ENCODE data around the gene VEZF1.

The VEZF1 gene

DNA sequence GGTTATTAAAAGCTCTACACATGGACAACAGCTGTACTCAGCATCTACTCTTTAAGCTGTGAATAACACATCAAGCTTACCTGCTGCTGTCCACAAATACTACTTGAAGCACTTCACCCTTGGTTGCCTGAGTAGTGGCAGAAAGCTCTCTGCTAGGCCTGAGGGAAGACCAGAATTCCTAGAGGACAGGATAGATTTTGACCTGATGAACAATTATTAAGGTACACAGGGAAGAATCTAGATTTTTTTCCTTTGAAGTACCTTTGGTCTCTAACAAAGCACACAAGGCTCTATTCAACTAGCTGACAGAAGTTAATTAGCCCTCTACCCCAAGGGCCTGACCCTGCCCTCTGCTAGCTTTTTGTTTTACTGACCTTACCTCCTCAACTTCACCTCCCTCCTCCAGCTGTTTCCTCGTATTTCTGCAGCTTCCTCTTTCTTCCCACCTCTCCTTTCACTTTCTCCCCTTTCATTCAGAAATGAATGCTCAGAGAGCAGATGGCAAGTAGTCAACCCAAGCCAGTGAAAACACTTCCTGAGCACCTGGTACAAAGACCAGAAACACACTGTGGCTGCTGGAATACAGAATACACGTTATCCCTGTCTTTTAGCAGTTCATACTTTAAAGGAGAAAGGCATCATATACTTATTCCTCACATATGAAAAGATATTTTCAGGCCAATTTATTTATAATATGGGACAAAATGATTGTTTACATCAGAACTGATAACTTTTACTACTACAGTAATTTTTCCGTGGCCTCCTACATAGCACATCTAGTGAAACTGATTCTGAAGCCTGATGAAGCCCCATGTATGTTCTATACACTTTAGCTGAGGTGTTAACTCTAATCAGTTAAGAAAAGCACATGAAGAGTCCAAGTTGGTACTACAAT lies 5.7 kb upstream of the VEZF1 start:
- Mint-ChIP-seq H3K4me3 (no peak overlapping the region), H3K4me1 (peaks cover 35% of the 10 kb centered on the region), H3K9me3 (no peaks in the 10 kb centered on the region), H3K36me3 (ENCODE audit: insufficient read depth) (peaks cover 12% of the 10 kb centered on the region), H3K27ac (ENCODE audit: low read depth) (peak overlapping the region; percentile 7), H3K27me3 (no peaks in the 10 kb centered on the region)
- ATAC-seq (replicated peaks; ENCODE audit: extremely low read depth, poor library complexity, severe bottlenecking) (no peak), DNase-seq (ENCODE audit: low spot score in 2 of 2) (no peak)

DNA sequence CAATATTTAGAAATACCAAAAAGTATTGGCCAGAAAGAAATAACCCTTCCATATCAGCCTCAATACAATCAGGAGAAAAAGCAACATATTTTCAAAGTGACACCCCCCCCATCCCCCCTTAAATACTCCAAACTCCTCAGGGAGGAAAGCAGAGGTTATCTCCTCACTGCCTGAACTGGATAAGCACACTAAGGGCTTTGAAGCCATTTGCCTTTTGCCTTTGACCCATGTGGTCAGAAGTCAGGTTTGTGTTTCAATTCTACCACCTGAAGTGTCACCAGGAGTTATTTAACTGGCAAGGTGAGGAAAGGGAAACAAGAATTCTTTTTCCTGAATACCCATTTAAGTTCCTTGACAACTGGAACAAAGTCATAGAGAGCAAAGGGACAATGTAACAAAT lies 3.5 kb upstream of the VEZF1 start:
- Mint-ChIP-seq H3K4me3 (no peak overlapping the region), H3K9me3 (no peaks in the 10 kb centered on the region), H3K4me1 (peaks cover 48% of the 10 kb centered on the region), H3K36me3 (ENCODE audit: insufficient read depth) (peaks cover 22% of the 10 kb centered on the region), H3K27me3 (no peaks in the 10 kb centered on the region), H3K27ac (ENCODE audit: low read depth) (no peak overlapping the region)
- DNase-seq (ENCODE audit: low spot score in 2 of 2) (no peak), ATAC-seq (replicated peaks; ENCODE audit: extremely low read depth, poor library complexity, severe bottlenecking) (no peak)

DNA sequence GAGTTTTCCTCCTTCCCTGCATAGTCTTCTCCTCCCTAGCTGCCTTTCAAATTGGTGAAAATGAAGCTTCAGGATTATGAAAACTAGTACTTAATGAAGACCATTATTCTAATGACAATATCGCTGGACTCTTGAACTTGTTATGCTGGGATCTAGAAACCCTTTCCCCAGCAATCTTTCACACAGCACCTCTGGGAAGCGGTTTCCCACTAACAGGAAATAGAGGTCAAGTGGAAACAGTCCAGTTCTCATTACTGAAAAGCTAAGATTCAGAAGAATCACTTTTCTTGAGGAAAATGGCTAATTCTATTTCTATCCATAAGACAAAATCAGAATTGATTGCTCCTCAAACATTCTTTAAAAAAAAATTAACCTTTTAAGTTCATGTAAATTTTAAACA lies 2.0 kb upstream of the VEZF1 start:
- Mint-ChIP-seq H3K27ac (ENCODE audit: low read depth) (peak overlapping the region; percentile 92), H3K4me1 (peaks cover 48% of the 10 kb centered on the region), H3K4me3 (peak overlapping the region; percentile 91), H3K9me3 (no peaks in the 10 kb centered on the region), H3K36me3 (ENCODE audit: insufficient read depth) (peaks cover 23% of the 10 kb centered on the region), H3K27me3 (no peaks in the 10 kb centered on the region)
- DNase-seq (ENCODE audit: low spot score in 2 of 2) (no peak), ATAC-seq (replicated peaks; ENCODE audit: extremely low read depth, poor library complexity, severe bottlenecking) (no peak)

DNA sequence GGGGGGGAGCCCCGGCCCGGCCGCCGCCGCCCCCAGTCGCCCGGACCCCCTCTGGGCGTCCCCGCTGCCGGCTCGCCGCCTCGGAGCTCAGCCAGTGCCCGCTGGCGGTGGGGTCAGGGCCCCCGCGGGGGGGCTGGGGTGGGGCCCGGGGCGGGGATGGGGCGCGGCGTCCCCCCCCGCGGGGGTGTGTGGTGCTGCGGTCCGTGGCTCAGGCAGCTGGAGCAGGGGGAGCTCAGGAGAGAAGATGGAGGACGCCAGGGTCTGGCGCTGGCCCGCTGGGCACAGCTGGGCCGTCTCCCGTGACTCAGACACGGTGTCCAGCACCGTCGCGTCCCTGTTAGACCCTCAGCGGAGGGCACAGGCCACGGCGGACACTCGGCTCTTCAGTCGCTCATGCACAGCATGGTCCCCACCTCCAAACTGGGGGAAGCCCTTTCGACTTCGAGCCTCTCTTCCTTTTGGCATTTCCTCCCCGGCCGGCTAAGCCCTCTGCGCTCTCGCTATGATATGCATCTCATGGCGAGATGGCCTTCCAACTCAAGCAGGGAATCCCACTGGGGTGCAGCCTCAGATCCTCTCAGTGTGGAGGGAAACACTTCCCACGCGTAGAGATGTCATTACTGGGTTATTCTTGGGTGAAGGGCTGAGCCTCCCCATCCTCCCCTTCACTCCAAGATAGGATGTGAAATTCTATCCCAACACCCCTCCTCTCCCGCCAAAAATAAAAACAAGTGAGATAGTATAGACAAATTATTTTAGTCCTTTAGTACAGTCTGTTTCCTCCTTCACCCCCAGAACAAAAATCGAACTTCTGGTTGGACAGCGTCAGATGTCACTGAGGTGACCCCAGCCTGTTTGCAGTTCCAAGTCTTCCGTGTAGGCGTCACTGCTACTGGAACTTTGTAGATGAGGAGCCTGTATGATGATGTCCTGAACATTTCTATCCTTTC lies 522 bp upstream of the VEZF1 start:
- Mint-ChIP-seq H3K27ac (ENCODE audit: low read depth) (peak overlapping the region; percentile 92), H3K9me3 (no peaks in the 10 kb centered on the region), H3K4me3 (peak overlapping the region; percentile 91), H3K36me3 (ENCODE audit: insufficient read depth) (peaks cover 24% of the 10 kb centered on the region), H3K27me3 (no peaks in the 10 kb centered on the region), H3K4me1 (peaks cover 58% of the 10 kb centered on the region)
- peak in 1 of 2 donors; percentile 57 for DNase-seq (ENCODE audit: low spot score in 2 of 2)
- ATAC-seq (replicated peaks; ENCODE audit: extremely low read depth, poor library complexity, severe bottlenecking), result peak; percentile 66

DNA sequence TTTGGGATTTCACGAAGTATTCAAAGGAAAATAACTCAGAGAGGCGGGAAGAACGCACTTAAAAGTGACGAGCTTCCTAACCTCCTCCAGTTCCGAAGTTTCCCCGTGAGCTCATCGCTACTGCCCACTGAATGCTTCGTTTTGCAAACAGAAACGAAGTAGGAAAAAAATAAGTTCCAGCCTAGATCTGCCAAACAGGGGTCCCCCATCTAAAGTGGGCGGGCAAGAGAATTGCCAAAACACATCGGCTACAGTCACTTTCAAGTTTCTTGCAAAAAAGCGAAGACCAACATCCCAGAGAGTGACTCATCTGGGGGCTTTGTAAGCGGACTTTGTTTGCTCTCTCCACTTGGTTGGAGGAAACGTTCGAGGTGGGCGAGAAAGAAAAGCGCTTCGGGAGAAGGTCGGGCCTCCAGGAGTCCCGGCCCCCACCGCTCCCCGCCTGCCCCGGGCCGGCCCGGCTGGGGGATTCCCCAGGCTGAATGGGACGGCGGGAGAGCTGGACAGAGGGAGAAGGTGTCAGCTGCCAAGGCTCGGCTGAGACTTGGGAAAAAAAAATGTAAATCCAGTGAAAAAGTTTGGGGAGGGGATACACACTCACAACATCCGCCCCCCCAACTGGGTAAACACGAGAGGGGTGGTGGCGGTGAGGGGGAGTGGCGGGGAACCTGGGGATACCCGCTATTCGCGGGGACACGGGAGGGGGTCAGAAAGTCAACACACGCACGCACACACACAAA lies 1.0 kb downstream of the VEZF1 start:
- no peak for ATAC-seq (replicated peaks; ENCODE audit: extremely low read depth, poor library complexity, severe bottlenecking)
- no peaks in the 10 kb centered on the region for H3K27me3 Mint-ChIP-seq
- no peaks in the 10 kb centered on the region for H3K9me3 Mint-ChIP-seq
- H3K36me3 Mint-ChIP-seq (ENCODE audit: insufficient read depth), result peaks cover 25% of the 10 kb centered on the region
- DNase-seq (ENCODE audit: low spot score in 2 of 2), result no peak
- peaks cover 64% of the 10 kb centered on the region for H3K4me1 Mint-ChIP-seq
- peak overlapping the region; percentile 91 for H3K4me3 Mint-ChIP-seq
- H3K27ac Mint-ChIP-seq (ENCODE audit: low read depth), result peak overlapping the region; percentile 92

DNA sequence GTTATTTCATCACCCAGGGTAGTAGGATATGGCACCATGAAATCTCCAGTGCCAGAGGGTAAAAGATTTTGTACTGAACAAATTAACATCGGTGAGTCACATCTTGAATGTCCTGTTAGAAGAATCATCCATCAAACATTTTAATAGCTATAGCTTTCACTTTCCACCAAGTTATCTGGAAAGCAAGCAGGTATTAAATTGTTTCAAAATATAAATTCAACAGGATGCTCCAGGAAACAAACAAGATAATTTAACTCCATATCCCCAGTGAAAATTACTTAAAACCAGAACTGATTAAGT lies 2.4 kb downstream of the VEZF1 start:
- H3K4me1 Mint-ChIP-seq, result peaks cover 74% of the 10 kb centered on the region
- peak overlapping the region; percentile 42 for H3K4me3 Mint-ChIP-seq
- H3K36me3 Mint-ChIP-seq (ENCODE audit: insufficient read depth), result peaks cover 30% of the 10 kb centered on the region
- no peak for ATAC-seq (replicated peaks; ENCODE audit: extremely low read depth, poor library complexity, severe bottlenecking)
- no peaks in the 10 kb centered on the region for H3K9me3 Mint-ChIP-seq
- no peak for DNase-seq (ENCODE audit: low spot score in 2 of 2)
- no peaks in the 10 kb centered on the region for H3K27me3 Mint-ChIP-seq
- H3K27ac Mint-ChIP-seq (ENCODE audit: low read depth), result no peak overlapping the region

DNA sequence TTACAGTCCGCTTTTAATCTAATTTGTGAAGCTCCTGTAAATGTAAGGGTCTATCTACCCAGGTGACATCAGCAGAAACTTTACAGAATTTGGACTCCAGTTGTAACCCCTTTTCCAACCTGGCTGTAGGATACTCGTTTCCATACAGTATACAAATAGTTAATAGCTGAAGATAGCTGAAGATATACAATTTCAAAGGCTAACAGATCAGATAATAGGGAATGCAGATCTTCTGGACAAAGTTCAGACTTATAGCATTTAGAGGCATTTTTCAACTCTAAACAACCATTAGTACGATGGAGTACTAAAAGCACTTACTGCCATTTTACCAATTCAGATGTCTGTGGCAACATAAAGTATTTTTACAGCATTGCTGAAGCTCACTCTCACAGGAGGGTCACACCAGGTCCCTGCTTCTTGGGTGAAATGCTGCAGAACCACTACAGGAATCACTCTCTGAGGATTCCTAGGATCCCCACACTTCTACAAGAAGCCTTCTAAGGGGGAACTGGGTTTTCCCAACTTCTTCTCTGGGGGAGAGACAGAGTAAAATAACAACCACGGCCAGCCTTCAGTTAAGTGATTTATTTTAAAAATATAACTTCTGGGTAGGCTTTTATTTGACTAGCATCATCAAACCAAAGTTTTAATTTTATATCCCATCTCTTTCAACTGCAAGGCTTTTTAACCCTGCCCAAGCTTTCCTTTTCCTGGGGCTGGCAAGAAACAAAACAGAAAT lies 2.9 kb downstream of the VEZF1 start:
- ATAC-seq (replicated peaks; ENCODE audit: extremely low read depth, poor library complexity, severe bottlenecking) (no peak), DNase-seq (ENCODE audit: low spot score in 2 of 2) (no peak)
- H3K27me3 Mint-ChIP-seq, result no peaks in the 10 kb centered on the region
- peak overlapping the region; percentile 42 for H3K4me3 Mint-ChIP-seq
- H3K36me3 Mint-ChIP-seq (ENCODE audit: insufficient read depth), result peaks cover 35% of the 10 kb centered on the region
- no peaks in the 10 kb centered on the region for H3K9me3 Mint-ChIP-seq
- H3K4me1 Mint-ChIP-seq, result peaks cover 78% of the 10 kb centered on the region
- no peak overlapping the region for H3K27ac Mint-ChIP-seq (ENCODE audit: low read depth)

DNA sequence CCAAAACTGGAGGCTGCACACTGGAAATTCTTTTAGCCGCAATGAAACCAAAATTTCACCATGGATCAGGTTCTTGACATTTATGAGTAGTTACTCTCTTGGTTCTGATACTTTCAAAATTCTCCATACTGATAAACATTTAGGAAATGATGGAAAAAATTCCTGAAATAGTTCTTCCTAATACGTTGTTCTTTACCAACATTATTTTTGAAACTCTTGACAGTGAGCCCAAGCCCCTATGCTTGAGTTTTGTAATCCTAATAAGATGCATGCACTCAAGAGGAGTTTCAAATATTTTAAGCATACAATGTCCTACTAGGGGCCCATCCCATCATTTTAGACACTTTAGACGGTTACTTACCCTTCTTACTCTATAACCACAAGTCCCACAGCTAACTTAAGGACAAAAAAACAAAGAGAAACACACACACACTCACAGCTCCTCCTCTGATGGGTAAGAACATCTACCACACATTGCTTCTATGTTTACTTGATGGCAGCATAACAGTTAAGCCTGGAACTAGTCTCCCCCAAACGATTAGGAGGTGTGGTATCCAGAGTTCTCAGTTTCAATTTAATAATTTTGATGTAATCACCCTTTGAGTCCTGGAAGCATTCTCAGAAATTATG lies 3.7 kb downstream of the VEZF1 start:
- DNase-seq (ENCODE audit: low spot score in 2 of 2) (no peak), ATAC-seq (replicated peaks; ENCODE audit: extremely low read depth, poor library complexity, severe bottlenecking) (no peak)
- H3K4me1 Mint-ChIP-seq, result peaks cover 71% of the 10 kb centered on the region
- H3K27me3 Mint-ChIP-seq, result no peaks in the 10 kb centered on the region
- peaks cover 42% of the 10 kb centered on the region for H3K36me3 Mint-ChIP-seq (ENCODE audit: insufficient read depth)
- H3K4me3 Mint-ChIP-seq, result peak overlapping the region; percentile 42
- H3K9me3 Mint-ChIP-seq, result no peaks in the 10 kb centered on the region
- no peak overlapping the region for H3K27ac Mint-ChIP-seq (ENCODE audit: low read depth)

DNA sequence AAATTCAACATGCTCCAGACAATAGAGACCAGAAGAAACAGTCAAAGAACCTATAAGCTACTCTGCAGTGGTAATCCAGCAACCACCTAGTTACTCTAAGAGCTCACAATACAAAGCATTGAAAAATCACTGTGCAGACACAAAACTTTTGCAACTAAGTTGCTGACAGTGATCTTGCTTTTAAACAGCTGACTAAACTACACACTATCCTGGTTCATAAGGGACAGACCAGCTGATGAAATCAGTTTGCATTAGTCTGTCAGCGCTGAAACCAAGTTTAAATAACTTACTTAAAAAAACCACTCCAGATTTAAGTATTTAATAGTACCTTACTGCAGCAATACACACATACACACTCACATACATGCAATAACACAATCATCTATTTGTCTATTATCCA lies 4.6 kb downstream of the VEZF1 start:
- Mint-ChIP-seq H3K4me1 (peaks cover 71% of the 10 kb centered on the region), H3K9me3 (no peaks in the 10 kb centered on the region), H3K27me3 (no peaks in the 10 kb centered on the region), H3K36me3 (ENCODE audit: insufficient read depth) (peaks cover 45% of the 10 kb centered on the region), H3K4me3 (peak overlapping the region; percentile 42), H3K27ac (ENCODE audit: low read depth) (no peak overlapping the region)
- DNase-seq (ENCODE audit: low spot score in 2 of 2) (no peak), ATAC-seq (replicated peaks; ENCODE audit: extremely low read depth, poor library complexity, severe bottlenecking) (no peak)

DNA sequence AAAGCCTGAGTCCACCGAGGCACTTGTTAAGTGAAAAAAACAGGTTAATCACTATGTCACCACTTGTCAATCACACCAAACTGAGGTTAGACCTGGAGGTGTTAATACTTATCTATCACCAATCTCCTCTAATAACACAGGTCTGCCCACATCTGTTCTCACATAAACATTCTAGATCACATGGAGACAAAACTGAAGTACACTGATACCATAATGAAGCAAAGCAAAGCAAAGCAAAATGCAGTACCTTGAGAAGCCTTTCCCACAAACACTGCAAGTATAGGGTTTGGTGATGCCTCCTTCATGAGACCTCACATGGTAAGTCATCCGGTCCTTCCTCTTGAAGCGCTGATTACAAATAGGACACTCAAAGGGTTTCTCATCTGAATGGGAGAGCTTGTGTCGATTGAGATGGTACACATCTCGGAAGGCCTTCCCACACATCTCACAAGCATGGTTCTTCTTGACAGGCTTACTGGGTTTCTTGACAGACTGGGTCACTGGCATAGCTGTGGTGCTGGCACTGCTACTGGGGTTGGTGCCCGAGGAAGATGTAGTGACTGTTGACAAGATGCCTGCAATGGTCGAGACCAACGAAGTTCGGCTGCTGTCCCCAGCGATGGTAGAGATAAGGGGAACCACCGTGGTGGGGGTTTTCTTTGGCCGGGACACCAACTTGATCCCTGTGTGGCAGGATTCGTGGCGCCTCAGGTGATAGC lies 5.4 kb downstream of the VEZF1 start:
- Mint-ChIP-seq H3K27ac (ENCODE audit: low read depth) (peak overlapping the region; percentile 67), H3K27me3 (no peaks in the 10 kb centered on the region), H3K4me3 (peak overlapping the region; percentile 42), H3K9me3 (no peaks in the 10 kb centered on the region), H3K36me3 (ENCODE audit: insufficient read depth) (peaks cover 51% of the 10 kb centered on the region), H3K4me1 (peaks cover 78% of the 10 kb centered on the region)
- peak in 1 of 2 donors; percentile 33 for DNase-seq (ENCODE audit: low spot score in 2 of 2)
- ATAC-seq (replicated peaks; ENCODE audit: extremely low read depth, poor library complexity, severe bottlenecking), result peak; percentile 90

DNA sequence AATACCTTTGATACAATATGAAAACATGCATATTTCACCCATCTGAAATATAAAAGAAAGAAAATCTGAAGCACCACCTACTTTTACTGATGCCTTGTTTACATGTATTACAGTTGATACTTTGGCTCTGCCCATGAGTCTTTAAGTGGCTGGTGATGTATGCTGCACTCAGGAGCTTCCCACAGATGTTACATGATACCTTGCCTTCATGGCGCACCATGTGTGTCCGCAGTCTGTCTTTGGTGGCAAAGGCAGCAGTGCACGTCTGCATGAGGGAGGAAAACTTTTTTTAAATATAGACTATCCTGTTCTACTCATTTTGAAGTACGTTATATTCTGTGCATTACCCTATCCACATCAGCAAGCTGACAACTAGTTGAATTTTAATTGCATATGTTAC lies 7.5 kb downstream of the VEZF1 start:
- Mint-ChIP-seq H3K36me3 (ENCODE audit: insufficient read depth) (peaks cover 60% of the 10 kb centered on the region), H3K4me1 (peaks cover 70% of the 10 kb centered on the region), H3K27ac (ENCODE audit: low read depth) (no peak overlapping the region), H3K9me3 (no peaks in the 10 kb centered on the region), H3K27me3 (no peaks in the 10 kb centered on the region), H3K4me3 (no peak overlapping the region)
- no peak for DNase-seq (ENCODE audit: low spot score in 2 of 2)
- no peak for ATAC-seq (replicated peaks; ENCODE audit: extremely low read depth, poor library complexity, severe bottlenecking)

All from central memory CD8-positive, alpha-beta T cell (primary cell).